Dermis blood vessel endothelial cell (primary cell): ENCODE measurements around the gene TCEA3. TPM values are rescaled to one million over a fixed set of nuclear protein-coding genes. Genes with fewer than 3 reads are reported as not detected.
"Not testable (repeated sequence)": the region's sequence is repeated elsewhere in the genome, so short reads cannot be mapped to it uniquely, and the experiment has no call there.

Source experiments
- DNase-seq: peaks from one replicate; pipeline ENCODE4 v3.0.0; 2010
- total RNA-seq: library from RNA; depleted of rRNA; stranded (reverse); fragments of >200 nt; gene quantifications from 2 replicates; pipeline ENCODE4 v1.2.3, GENCODE V29; 2014

Gene TCEA3
- total RNA-seq, 1 donor from 2014 or later: 1.7 TPM

DNA sequence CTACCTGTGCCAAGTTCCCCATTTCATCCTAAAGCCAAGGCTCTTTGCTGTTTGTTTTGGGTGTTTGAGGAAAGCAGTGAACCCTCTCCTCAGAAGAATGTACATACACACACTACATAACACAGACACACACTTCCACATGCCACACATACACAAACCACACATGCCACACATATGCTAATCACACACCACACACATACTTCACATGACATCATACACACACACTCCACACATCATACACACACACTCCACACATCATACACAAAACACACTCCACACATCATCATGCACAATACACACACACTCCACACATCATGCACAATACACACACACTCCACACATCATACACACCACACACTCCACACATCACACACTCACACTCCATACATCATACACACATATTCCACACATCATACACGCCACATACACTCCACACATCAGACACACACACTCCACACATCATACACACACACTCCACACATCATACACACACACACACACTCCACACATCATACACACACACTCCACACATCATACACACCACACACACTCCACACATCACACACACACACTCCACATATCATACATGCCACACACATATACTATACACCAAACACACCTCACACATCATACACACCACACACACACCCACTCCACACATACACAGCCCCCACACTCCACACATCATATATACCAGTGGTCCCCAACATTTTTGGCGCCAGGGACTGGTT, 32.3 kb downstream of the TCEA3 start:
- DNase-seq: no peak

DNA sequence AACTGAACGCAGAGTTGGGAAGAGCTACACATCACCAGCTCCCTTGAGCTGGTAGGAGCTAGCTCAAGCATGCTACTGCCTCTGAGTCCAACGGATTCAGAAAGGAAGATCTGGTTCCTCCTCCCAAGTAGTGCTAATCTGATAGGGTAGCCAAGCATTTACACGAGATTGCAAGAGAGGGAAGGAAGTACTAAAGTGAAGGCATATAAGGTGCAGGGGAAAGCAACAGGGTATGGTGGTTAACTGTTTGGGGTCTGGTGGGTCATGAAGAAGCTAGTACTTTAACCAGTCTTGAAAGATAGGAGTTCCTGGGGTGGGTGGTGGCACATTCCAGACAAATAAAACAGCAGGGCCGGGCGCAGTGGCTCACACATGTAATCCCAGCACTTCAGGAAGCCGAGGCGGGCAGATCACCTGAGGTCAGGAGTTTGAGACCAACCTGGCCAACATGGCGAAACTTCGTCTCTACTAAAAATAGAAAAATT, 34.7 kb downstream of the TCEA3 start:
- no peak for DNase-seq

DNA sequence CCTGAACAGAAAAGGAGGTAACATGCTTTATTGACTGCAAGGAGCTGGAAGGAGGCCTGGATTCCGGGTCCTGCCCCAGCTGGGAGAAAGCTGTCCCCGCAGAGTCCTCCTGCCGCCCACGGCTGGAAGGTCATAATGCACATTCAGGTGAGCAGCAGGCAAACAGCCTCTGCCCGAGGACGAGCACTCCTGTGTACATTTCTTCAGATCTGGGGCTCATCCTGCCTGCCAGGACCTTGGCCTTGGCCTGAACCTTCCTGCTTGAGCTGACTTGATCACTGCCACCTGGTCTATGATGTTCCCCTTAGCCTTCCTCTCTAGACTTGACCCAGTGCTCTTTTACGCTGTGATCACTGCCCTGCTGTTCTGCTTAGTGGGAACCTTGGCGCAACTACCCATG, 37.1 kb downstream of the TCEA3 start:
- no peak for DNase-seq

DNA sequence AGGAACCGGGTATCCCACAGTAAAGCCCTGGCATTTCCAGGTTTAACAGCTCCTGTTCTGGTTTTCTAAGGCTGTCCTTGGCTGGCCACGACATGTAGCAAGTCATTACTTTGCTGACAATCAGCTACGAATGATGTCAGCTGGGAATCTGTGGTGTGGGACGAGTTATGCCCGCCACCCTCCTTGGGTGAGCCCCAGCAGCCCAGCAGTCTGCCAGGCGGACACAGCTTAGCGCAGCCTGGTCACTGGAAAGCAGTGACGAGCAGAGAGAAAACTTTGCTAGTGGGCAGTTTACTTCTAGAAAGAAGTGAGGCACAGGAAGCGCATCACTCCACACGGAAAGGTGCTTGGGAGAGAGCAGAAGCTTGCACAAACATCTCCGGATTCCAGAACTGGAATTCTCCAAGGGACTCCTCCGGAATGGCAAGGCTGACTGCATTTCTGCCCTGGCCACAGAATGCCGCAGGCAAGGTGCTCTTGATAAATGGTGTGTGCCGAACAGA, 39.4 kb downstream of the TCEA3 start:
- DNase-seq: peak; percentile 66

DNA sequence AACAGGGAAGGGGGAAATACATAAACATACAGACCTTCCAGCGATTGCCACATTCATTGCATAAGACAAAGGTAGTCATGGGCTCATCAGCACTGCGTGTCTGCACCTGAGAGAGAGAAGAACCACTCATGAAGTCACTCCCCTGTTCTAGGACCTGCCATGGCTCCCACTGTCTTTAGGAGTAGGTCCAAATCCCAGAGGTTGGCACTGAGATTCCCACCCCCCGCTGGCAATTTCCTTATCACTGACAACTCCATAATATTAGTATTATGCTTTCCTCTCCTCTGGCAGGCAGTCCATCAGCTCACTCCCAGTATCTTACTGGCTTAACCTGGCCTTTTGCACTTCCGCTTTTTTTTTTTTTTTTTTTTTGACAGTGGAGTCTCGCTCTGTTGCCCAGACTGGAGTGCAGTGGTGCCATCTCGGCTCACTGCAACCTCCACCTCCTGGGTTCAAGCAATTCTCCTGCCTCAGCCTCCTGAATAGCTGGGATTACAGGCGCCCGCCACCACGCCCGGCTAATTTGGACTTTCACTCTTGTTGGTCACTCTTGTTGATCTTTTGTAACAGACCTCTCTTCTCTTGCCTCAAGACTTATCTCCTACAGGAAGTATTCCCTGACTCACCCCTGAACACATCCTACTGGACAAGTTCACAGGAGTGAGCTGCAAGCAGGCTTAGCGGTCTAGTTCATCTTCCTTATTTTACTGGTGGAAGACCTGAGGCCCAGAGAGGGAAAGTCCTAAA, 40.1 kb downstream of the TCEA3 start:
- DNase-seq: peak; percentile 67

DNA sequence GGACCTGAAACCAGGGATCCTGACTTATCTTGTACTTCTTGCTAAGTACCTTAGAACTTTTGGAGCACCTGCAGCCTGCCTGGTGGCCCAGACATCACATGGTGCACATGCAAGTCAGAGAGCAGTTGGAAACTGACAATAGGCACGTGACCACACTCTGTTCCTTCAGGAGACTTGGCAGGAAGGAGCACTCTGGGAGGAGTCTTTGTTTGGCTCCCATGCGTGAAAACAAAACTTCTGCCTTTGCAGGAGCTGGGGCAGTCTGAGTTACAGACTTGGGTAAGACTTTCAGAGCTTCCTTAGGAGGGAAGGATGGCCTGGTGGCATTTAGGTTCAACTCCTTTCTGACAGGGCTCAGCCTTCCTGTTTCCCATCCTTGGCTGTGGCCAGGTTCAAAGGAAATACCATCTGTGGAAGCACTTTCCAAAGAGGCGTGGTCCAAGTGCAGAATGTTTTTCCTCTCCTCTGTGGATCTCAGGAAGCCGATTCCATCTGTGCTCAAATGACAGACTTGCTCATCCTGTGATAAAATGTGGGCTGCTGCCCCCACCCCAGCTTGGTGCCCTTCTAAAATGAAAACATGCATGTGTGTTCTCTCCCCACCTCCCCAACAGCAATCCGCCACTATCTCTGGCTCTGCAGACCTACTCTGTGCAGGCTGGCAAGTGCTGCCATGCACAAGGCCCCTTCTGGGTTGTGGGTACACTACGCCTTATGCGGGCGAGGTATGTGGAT, 40.8 kb downstream of the TCEA3 start:
- DNase-seq: peak; percentile 51

DNA sequence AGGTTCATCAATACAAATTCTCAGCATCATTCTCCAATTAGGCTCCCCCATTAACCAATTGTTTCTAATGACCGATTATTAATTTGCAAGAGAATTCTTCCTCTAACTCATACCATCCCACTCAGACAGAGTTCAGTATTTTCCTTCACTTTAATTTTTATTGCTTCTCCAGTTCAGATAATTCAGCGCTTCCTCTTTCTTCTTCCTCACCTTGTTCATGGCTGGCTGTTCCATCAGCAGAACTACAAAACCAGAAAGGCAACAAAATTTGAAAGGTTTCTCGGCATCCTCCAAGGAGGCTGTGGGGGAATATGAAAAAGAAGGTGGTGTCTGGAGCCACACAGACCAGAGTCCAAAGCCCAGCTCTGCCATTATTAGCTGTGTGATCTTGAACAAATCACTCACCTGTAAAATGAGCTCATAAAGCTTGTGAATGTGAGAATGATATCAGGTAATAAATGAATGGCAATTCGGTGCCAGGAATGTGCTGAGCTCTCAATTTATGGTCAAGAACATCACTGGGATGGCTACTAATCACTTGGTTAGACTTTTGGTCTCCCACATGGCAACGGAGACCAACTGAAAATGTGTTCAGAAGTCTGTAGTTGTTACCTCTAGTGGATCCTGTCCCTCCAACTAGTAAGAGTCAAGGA, 43.2 kb downstream of the TCEA3 start:
- DNase-seq: no peak

DNA sequence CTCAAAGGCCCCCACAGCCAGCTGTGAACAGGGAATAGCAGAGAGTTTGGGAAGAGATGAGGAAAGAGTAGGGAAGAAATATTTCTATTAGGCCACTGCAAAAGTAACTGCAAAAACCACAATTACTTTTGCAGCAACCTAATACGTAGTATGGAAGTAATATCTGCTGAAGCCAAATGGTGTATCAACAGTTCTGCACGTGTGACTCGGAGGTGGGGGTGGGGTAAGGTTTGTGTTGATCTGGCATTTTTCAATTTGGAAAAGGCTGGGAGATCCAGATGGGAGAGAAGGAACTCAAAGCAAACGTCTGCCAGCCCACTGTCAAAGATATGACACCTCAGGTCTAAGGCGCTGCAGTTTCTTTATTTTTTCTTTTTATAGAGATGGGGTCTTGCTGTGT, 43.8 kb downstream of the TCEA3 start:
- no peak for DNase-seq

DNA sequence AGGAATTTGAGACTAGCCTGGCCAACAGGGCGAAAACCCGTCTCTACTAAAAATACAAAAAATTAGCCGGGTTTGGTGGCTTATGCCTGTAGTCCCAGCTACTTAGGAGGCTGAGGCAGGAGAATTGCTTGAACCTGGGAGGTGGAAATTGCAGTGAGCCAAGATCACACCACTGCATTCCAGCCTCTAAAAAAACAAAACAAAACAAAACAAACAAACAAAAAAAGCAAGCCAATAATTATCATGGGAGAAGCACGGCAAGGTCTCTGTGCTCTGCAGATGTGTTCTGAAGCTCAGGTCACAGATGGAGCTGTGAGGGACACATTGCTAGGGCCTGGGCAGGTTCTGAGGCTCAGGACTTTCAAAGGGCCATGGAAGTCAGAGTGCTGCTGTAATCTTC, 44.3 kb downstream of the TCEA3 start:
- DNase-seq: not testable (repeated sequence)

DNA sequence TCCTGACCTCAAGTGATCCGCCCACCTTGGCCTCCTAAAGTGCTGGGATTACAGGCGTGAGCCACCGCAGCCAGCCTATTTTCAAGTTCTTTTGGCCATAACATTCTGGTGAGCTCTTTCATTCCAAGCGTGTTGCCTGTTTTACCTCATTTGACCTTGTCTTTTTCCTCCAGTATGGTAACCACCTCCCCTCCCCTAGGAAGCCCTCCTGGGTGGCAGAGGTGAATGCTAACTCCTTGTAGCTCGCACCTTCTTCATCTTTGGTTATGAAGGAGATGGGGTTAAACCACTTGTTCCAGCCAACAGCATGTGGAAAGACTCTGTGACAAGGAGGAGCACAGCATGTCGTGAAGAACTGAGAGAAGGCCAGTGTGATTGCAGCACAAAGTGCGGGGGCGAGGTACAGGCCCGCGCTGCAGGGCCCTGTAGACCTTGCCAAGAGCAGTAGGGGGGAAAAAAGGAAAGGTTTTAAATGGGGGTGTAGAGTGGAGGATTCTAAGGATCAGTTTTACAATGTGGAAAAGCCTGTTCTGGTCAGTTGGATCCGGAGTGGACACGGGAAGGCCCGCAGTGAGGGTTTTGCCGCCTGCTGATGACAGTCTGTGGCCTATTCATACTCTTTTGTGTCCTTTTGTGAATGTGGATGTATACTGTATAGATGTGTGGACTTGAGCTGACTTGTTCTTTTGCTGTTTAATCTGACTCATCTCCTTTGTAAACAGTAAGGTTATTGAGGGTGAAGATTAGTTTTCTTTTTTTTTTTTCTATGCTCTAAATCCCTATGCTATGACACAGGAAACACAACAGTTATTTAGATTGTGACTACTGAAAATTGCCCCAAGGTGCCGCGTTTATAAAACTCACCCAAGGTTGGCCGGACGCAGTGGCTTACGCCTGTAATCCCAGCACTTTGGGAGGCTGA, 47.4 kb downstream of the TCEA3 start:
- DNase-seq: peak; percentile 71

DNA sequence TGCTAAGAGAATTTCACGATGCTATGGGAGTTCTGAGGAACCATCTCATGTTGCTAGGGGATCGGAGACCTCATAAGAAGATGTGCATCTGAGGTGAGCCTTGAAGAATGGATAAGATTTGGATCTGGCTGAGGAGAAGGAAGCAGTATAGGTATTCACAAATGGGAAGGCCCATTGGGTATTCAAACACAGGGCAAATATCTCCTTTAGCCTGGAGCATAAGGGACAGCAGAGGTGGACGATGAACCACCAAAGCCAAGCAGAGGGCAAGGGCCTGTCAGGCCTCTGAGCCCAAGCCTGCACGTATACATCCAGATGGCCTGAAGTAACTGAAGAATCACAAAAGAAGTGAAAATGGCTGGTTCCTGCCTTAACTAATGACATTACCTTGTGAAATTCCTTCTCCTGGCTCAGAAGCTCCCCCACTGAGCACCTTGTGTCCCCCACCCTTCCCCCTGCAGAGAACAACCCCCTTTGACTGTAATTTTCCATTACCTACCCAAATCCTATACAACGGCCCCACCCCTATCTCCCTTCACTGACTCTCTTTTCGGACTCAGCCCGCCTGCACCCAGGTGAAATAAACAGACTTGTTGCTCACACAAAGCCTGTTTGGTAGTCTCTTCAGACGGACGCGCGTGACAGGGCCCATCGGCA, 50.3 kb downstream of the TCEA3 start:
- DNase-seq: not testable (repeated sequence)

DNA sequence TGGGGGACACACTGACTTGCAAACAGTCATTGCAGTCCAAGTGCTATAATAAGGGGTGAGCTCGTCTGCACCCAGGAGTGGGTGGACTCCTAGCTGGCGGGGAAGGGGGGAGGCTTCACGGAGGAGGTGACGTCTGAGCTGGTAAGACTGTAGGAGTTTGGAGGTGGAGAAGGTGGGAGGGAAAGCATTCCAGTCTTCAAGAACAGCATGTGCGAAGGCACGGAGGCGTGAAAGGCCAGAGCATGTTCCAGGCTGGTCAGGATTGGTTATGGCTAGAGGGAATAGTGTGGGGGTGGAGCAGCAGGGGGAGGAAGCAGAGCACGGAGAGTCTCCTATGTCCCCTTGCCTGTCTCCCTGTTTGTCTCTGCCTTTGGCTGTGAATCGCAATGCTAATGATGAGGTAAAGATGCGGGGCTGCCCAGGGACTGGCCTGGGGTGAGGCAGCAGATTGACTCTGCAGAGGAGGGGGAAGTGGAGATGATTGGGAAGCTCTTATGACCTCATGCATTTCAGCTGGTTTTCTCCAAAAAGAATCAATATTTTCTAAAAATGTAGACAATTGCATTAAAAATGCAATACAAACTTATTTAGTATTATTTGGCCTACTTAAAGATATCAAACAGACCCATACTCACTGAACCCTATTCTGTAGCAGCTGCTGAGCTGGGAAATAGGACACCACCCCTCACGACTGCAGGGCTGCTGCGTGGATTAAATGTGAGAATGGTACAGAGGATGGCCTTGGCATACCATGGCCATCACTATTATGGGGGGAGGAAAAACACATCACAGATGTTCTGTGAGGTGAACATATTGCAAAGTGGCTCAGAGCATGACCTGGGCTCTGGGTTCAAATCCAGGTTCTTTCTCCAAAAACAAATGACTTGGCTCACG, 52.3 kb downstream of the TCEA3 start:
- peak; percentile 3 for DNase-seq

DNA sequence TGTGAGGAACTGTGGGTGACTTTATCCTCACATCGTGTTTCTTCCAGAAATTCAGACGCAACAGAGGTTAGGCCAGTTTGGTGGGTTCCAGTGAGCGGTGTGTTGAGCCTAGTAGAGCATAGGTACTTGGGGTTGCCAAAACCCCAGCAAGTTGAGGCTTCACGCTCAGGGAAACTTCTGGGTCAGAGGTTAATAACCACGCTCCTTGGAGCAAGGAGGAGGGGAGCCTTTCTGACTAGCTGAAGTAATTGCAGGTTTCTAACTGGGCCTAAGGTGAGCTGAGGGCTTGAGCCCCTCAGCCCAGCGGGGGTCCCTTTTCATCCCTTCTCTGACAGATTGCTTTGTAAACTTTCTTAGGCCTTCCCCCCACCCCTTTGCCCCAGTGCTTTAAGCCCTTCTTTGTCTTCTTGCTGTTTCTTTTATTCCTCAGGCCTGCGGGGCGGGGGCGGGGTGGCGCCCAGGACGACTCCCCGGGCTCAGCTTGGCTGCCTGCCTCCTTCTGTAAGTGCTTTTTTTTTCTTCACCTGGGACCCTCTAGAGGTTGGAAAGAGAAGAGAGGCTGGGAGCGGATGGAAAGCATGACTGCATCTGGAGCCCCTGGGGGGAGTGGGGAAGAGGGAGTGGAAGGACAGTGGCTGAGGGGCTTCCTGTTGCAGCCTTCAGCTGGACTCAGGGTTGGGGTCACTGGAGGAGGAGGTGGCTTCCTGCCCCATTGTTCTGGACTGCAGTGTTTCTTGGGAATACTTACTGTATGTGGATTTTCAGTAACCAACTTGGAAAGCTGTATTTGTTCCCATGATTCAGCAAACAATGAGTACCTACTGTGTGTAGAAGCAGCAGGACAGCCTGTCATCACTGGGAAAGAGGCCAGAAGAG, 53.6 kb downstream of the TCEA3 start:
- DNase-seq: peak; percentile 84

DNA sequence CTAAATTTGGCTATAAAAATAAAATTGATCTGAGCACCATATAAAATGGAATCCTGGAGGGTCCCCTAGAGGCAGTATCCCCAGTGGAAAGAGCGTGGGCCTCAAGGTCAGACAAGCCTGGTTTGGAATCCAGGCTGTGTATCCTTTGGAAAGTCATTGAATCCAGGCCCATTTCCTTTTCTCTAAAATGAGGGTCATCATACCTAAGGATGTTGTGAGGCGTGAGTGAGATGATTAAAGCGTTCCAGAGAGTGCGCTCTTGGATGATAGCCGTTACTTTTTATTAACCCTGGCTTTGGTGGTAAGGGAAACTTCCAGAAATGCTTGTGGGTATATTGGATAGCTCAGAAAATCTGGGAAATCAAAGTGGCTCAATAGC, 54.2 kb downstream of the TCEA3 start:
- peak; percentile 57 for DNase-seq

DNA sequence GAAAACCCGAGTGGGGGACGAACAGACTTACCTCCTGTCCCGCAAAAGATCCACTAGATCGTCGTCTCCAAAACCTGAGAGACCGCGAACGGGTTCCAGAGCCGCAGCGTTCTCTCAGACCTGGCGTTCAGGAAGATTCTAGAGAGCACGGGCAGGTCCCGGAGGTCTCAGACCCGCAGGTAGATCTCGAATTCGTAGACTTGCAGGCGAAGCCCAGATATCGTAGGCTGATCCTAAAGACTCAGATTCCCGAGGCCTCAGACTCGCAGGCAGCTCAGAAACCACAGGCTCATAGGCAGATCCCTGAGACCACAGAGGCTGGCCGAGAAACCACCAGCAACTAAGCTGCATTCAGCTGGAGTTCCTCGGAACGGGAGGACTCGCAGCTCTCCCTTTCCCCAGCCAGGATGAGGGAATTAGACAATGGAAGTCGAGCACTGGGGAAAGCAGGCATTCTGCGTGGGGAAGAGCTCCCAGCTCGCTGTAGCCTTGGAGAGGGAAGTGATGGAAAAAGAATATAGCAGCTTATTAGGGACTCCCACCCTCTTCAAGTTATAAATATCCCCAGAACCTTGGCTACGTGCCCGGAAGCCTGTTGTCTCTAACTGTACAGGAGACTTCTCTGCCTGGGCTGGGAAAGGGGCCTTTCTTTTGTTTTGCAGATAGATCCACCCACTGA, 55.1 kb downstream of the TCEA3 start, which contains the start of gene ZNF436:
Gene ZNF436 (minus strand): TSS at position 502 of the 679 bp plus-strand sequence. CDS start 1,831 bp downstream, outside the sequence.
- peak; percentile 94 for DNase-seq

DNA sequence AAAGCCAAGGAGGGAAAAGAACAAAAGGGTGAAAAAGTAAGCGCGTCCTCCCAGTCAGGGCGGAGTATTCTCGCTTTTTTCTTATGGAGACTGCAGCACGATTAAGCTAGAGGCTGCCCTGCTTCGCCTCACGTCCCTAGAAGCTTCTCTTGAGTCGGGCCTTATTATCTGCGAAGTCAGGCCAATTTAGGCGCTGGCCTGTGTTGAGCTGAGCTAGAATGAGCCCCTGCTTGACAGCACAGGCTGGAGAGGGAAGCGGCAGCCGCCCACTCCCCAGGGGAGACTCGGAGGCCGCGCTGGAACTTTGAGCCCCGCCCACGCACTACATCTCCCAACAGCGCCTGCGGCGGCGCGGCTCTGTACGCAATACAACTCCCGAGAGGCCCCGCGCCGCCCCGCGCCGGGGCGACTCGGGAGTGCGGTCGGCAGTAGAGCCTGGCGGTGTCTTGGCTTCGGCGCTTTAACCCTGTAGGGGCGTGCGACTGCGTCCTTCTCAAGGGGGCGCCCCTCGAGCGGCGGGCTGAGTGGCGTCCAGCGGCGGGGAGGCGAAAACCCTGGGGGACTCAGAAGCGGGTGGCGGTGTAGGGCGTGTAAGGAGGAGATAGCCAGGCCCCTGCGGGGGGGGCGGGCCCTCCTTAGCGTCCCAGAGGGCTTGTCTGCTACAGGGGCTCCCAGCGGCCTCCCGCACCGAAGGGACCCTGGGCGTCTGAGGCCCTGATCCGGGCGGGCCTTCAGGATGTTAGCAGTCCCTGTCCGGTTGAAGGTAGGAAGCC, 55.8 kb downstream of the TCEA3 start:
- peak; percentile 93 for DNase-seq
